ENCODE results near the gene FIGNL1. TPM values are rescaled to one million over a fixed set of nuclear protein-coding genes. Genes with fewer than 3 reads are reported as not detected.
"Not testable (repeated sequence)": the region's sequence is repeated elsewhere in the genome, so short reads cannot be mapped to it uniquely, and the experiment has no call there.

The FIGNL1 gene
- total RNA-seq, 1 donor from 2014 or later, result 2.6 TPM

GRCh38 chr7:50473531-50473930 lies 23.4 kb upstream of the FIGNL1 start:
- no peak for DNase-seq (ENCODE audit: low spot score)
- intact Hi-C loops (cut with DNase I), result no loop called here

GRCh38 chr7:50472427-50472826 lies 22.3 kb upstream of the FIGNL1 start:
- intact Hi-C loops (cut with DNase I), result no loop called here
- no peak for DNase-seq (ENCODE audit: low spot score)

GRCh38 chr7:50471970-50472369 lies 21.8 kb upstream of the FIGNL1 start:
- DNase-seq (ENCODE audit: low spot score), result no peak
- intact Hi-C loops (cut with DNase I), result no loop called here

- intact Hi-C loops (cut with DNase I), result no loop called here
- DNase-seq (ENCODE audit: low spot score), result no peak
Observed at GRCh38 chr7:50470250-50471163, 20.4 kb upstream of the FIGNL1 start.

GRCh38 chr7:50469181-50469580 lies 19.0 kb upstream of the FIGNL1 start:
- DNase-seq (ENCODE audit: low spot score), result no peak

GRCh38 chr7:50467817-50468610 lies 17.9 kb upstream of the FIGNL1 start:
- peak; percentile 91 for DNase-seq (ENCODE audit: low spot score)
- intact Hi-C loops (cut with DNase I), result loop anchor here (5.0 kb wide), 3 partner anchors 209 to 694 kb away; no protein-coding TSS in a partner anchor

More at GRCh38 chr7:50469181-50469580, 19.0 kb upstream of the FIGNL1 start:
- intact Hi-C loops (cut with DNase I), result loop anchor here (5.0 kb wide), 3 partner anchors 208 to 693 kb away; no protein-coding TSS in a partner anchor

- DNase-seq (ENCODE audit: low spot score), result no peak
- intact Hi-C loops (cut with DNase I), result loop anchor here (5.0 kb wide), 3 partner anchors 210 to 695 kb away; no protein-coding TSS in a partner anchor
Observed at GRCh38 chr7:50466815-50467585, 16.9 kb upstream of the FIGNL1 start.

GRCh38 chr7:50463035-50463434 lies 12.9 kb upstream of the FIGNL1 start:
- intact Hi-C loops (cut with DNase I), result no loop called here
- DNase-seq (ENCODE audit: low spot score), result no peak

GRCh38 chr7:50462361-50462760 lies 12.2 kb upstream of the FIGNL1 start:
- intact Hi-C loops (cut with DNase I), result no loop called here
- no peak for DNase-seq (ENCODE audit: low spot score)

- no peak for DNase-seq (ENCODE audit: low spot score)
- intact Hi-C loops (cut with DNase I), result no loop called here
Observed at GRCh38 chr7:50461695-50462094, 11.5 kb upstream of the FIGNL1 start.

- intact Hi-C loops (cut with DNase I); DNase-seq (ENCODE audit: low spot score): not testable (repeated sequence)
Observed at GRCh38 chr7:50459183-50459582, 9.0 kb upstream of the FIGNL1 start.

- DNase-seq (ENCODE audit: low spot score); intact Hi-C loops (cut with DNase I): not testable (repeated sequence)
Observed at GRCh38 chr7:50458651-50459050, 8.5 kb upstream of the FIGNL1 start.

GRCh38 chr7:50456371-50457123 lies 6.4 kb upstream of the FIGNL1 start:
- DNase-seq (ENCODE audit: low spot score), result no peak
- intact Hi-C loops (cut with DNase I), result no loop called here

GRCh38 chr7:50455658-50456057 lies 5.5 kb upstream of the FIGNL1 start:
- DNase-seq (ENCODE audit: low spot score), result no peak
- intact Hi-C loops (cut with DNase I), result no loop called here

- no peak for DNase-seq (ENCODE audit: low spot score)
- intact Hi-C loops (cut with DNase I), result no loop called here
Observed at GRCh38 chr7:50454968-50455367, 4.8 kb upstream of the FIGNL1 start.

GRCh38 chr7:50450590-50451032 lies 461 bp upstream of the FIGNL1 start:
- no peak for DNase-seq (ENCODE audit: low spot score)
- intact Hi-C loops (cut with DNase I), result no loop called here

- no peak for DNase-seq (ENCODE audit: low spot score)
- intact Hi-C loops (cut with DNase I), result no loop called here
Observed at GRCh38 chr7:50449501-50449880, 659 bp downstream of the FIGNL1 start.

- DNase-seq (ENCODE audit: low spot score), result no peak
- intact Hi-C loops (cut with DNase I), result no loop called here
Observed at GRCh38 chr7:50448823-50449222, 1.3 kb downstream of the FIGNL1 start.

GRCh38 chr7:50446542-50446960 lies 3.6 kb downstream of the FIGNL1 start:
- DNase-seq (ENCODE audit: low spot score), result no peak

More at GRCh38 chr7:50446542-50446960, 3.6 kb downstream of the FIGNL1 start:
- intact Hi-C loops (cut with DNase I), result no loop called here
